ENCODE data around the gene RPRML. TPM values are rescaled to one million over a fixed set of nuclear protein-coding genes. Genes with fewer than 3 reads are reported as not detected.
A peak's percentile ranks its signal among the peaks of the same experiment; 100 is the strongest.

Gene RPRML
- total RNA-seq, 1 donor from 2014 or later, result not detected

- no peak overlapping the region for H3K27ac ChIP-seq
- H3K4me1 Mint-ChIP-seq, result peaks cover 9% of the 10 kb centered on the region
- H3K27me3 Mint-ChIP-seq (ENCODE audit: insufficient read depth, low read depth), result peaks cover 10% of the 10 kb centered on the region
- no peak overlapping the region for H3K27ac Mint-ChIP-seq
- H3K36me3 ChIP-seq, result no peaks in the 10 kb centered on the region
- H4K20me1 ChIP-seq (ENCODE audit: low read depth), result no peaks in the 10 kb centered on the region
- peaks cover 27% of the 10 kb centered on the region for H3K27me3 ChIP-seq
- peak; percentile 47 for DNase-seq (ENCODE audit: low spot score)
- H3K4me3 Mint-ChIP-seq, result no peak overlapping the region
- H3K9ac ChIP-seq, result no peak overlapping the region
- H3K4me3 ChIP-seq, result no peak overlapping the region
- no peak overlapping the region for H3K4me2 ChIP-seq
- TF ChIP-seq CTCF (IDR thresholded peaks at IDR 0.05), result no peak
- no peak for TF ChIP-seq EZH2phosphoT487 (IDR thresholded peaks at IDR 0.05)
- no peak for TF ChIP-seq EZH2 (IDR thresholded peaks at IDR 0.05)
- H3K4me1 ChIP-seq, result peaks cover 5% of the 10 kb centered on the region
- no peaks in the 10 kb centered on the region for H3K9me3 ChIP-seq (ENCODE audit: low read depth)
- no peak overlapping the region for H2AFZ ChIP-seq (replicated peaks)
- no peaks in the 10 kb centered on the region for H3K36me3 Mint-ChIP-seq
- H3K79me2 ChIP-seq (ENCODE audit: low read depth), result no peaks in the 10 kb centered on the region
- H3K9me3 Mint-ChIP-seq, result no peaks in the 10 kb centered on the region
- peaks cover 10% of the 10 kb centered on the region for H3F3A ChIP-seq (ENCODE audit: low read depth)
These were observed 4.7 kb upstream of the RPRML start for GRCh38 chr17:46983782-46984181.

GRCh38 chr17:46982577-46982976 lies 3.5 kb upstream of the RPRML start:
- H3K9me3 Mint-ChIP-seq, result no peaks in the 10 kb centered on the region
- Histone ChIP-seq H3K79me2 (ENCODE audit: low read depth) (no peaks in the 10 kb centered on the region), H3K27ac (no peak overlapping the region), H3K9ac (no peak overlapping the region), H4K20me1 (ENCODE audit: low read depth) (no peaks in the 10 kb centered on the region), H3K4me3 (no peak overlapping the region), H3K4me2 (no peak overlapping the region), H2AFZ (replicated peaks) (no peak overlapping the region), H3K4me1 (peaks cover 8% of the 10 kb centered on the region), H3K36me3 (no peaks in the 10 kb centered on the region), H3K27me3 (peaks cover 39% of the 10 kb centered on the region), H3F3A (ENCODE audit: low read depth) (peaks cover 22% of the 10 kb centered on the region), H3K9me3 (ENCODE audit: low read depth) (no peaks in the 10 kb centered on the region)
- H3K36me3 Mint-ChIP-seq, result no peaks in the 10 kb centered on the region
- no peak for TF ChIP-seq CTCF (IDR thresholded peaks at IDR 0.05)
- no peak for TF ChIP-seq EZH2 (IDR thresholded peaks at IDR 0.05)
- no peak for TF ChIP-seq EZH2phosphoT487 (IDR thresholded peaks at IDR 0.05)
- H3K27ac Mint-ChIP-seq, result no peak overlapping the region
- DNase-seq (ENCODE audit: low spot score), result no peak
- H3K4me3 Mint-ChIP-seq, result no peak overlapping the region
- H3K4me1 Mint-ChIP-seq, result peaks cover 16% of the 10 kb centered on the region
- peaks cover 17% of the 10 kb centered on the region for H3K27me3 Mint-ChIP-seq (ENCODE audit: insufficient read depth, low read depth)

GRCh38 chr17:46978489-46979146 lies 435 bp downstream of the RPRML start:
- H3K79me2 ChIP-seq (ENCODE audit: low read depth), result no peaks in the 10 kb centered on the region
- H3K27ac ChIP-seq, result no peak overlapping the region
- H3K9me3 ChIP-seq (ENCODE audit: low read depth), result no peaks in the 10 kb centered on the region
- H3K36me3 ChIP-seq, result no peaks in the 10 kb centered on the region
- Mint-ChIP-seq H3K27ac (no peak overlapping the region), H3K36me3 (peaks cover 5% of the 10 kb centered on the region), H3K4me3 (peak overlapping the region; percentile 96), H3K27me3 (ENCODE audit: insufficient read depth, low read depth) (peaks cover 32% of the 10 kb centered on the region), H3K9me3 (no peaks in the 10 kb centered on the region), H3K4me1 (peaks cover 35% of the 10 kb centered on the region)
- peak overlapping the region; percentile 61 for H3K4me3 ChIP-seq
- H4K20me1 ChIP-seq (ENCODE audit: low read depth), result no peaks in the 10 kb centered on the region
- peaks cover 34% of the 10 kb centered on the region for H3F3A ChIP-seq (ENCODE audit: low read depth)
- peak; percentile 60 for DNase-seq (ENCODE audit: low spot score)
- H3K27me3 ChIP-seq, result peaks cover 51% of the 10 kb centered on the region
- H3K9ac ChIP-seq, result no peak overlapping the region
- TF ChIP-seq CTCF (IDR thresholded peaks at IDR 0.05) (no peak), EZH2 (IDR thresholded peaks at IDR 0.05) (peak; percentile 96), EZH2phosphoT487 (IDR thresholded peaks at IDR 0.05) (peak; percentile 81)
- H3K4me2 ChIP-seq, result peak overlapping the region; percentile 96
- peaks cover 16% of the 10 kb centered on the region for H3K4me1 ChIP-seq
- H2AFZ ChIP-seq (replicated peaks), result peak overlapping the region; percentile 81

Measured in neural progenitor cell (in vitro differentiated cells).